KMS-11 (cell line): Measurements from ENCODE around the gene CD276.
"Not testable (repeated sequence)": the region's sequence is repeated elsewhere in the genome, so short reads cannot be mapped to it uniquely, and the experiment has no call there.

Source experiments
- H2AFZ ChIP-seq: fragments of 200-600 bp; sonication (generic); 2 replicates; pipeline ENCODE4 v1.6.1; 2016; ENCODE audit warnings: antibody characterized with exemption, mixed run types, low read depth
- H3K27ac ChIP-seq: fragments of 200-600 bp; sonication (generic); 2 replicates; pipeline ENCODE4 v1.6.1; 2016; ENCODE audit warnings: mild to moderate bottlenecking, mixed run types
- H3K27me3 ChIP-seq: fragments of 200-600 bp; sonication (generic); 2 replicates; pipeline ENCODE4 v1.6.1; 2017; ENCODE audit warnings: mild to moderate bottlenecking, low read depth, mixed run types, moderate library complexity; ENCODE audit not compliant: insufficient read depth
- H3K36me3 ChIP-seq: fragments of 200-600 bp; sonication (generic); 2 replicates; pipeline ENCODE4 v1.6.1; 2017; ENCODE audit warnings: mild to moderate bottlenecking, mixed run types; ENCODE audit not compliant: insufficient read depth
- H3K4me1 ChIP-seq: fragments of 200-600 bp; sonication (generic); 2 replicates; pipeline ENCODE4 v1.6.1; 2016; ENCODE audit warnings: mild to moderate bottlenecking, low read depth, mixed run types; ENCODE audit not compliant: poor library complexity, severe bottlenecking
- H3K4me2 ChIP-seq: fragments of 200-600 bp; sonication (generic); 2 replicates; pipeline ENCODE4 v1.7.0; 2016; ENCODE audit warnings: mild to moderate bottlenecking, mixed run types
- H3K4me3 ChIP-seq: fragments of 200-600 bp; sonication (generic); IDR thresholded peaks from 2 replicates; pipeline ENCODE4 v1.6.1; 2017; ENCODE audit warnings: low read depth, low read length, mixed read lengths; ENCODE audit not compliant: insufficient read depth
- H3K79me2 ChIP-seq: fragments of 200-600 bp; sonication (generic); 2 replicates; pipeline ENCODE4 v1.6.1; 2016; ENCODE audit warnings: low read depth, mixed run types; ENCODE audit not compliant: insufficient read depth
- H3K9ac ChIP-seq: fragments of 200-600 bp; sonication (generic); 2 replicates; pipeline ENCODE4 v1.6.1; 2016; ENCODE audit warnings: mild to moderate bottlenecking, mixed run types
- H4K20me1 ChIP-seq: fragments of 200-600 bp; sonication (generic); 2 replicates; pipeline ENCODE4 v1.6.1; 2016; ENCODE audit warnings: mild to moderate bottlenecking, mixed run types; ENCODE audit not compliant: insufficient read depth
- TF ChIP-seq, protein P1 (sequence below): fragments of 200-600 bp; sonication (generic); conservative IDR thresholded peaks from 2 replicates; pipeline ENCODE4 v1.6.1; 2017; ENCODE audit warnings: low read depth, mild to moderate bottlenecking, antibody characterized with exemption, low read length, moderate library complexity, mixed read lengths

CD276 gene

DNA sequence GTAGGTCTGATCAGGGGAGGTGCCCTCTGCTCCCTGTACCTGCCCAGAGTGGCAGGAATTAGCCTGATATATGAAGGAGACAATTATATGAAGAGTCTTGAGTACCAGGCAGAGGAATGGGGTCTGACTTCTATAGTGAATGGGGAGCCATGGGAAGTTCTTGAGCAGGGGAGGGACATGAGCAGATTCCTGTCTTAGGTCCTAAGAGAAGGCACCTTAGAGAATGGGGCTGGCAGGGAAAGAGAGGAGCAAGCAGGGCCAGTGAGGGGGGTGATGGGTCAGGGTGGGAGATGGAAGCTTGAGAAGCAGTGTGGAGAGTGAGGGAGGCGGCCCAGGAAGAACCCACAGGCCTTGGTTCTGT, 12.4 kb downstream of the CD276 start:
- H3K79me2 ChIP-seq, result no peaks in the 10 kb centered on the region
- no peak overlapping the region for H3K4me3 ChIP-seq
- no peaks in the 10 kb centered on the region for H3K36me3 ChIP-seq
- H3K4me2 ChIP-seq, result no peak overlapping the region
- H3K27ac ChIP-seq, result no peak overlapping the region
- no peaks in the 10 kb centered on the region for H3K27me3 ChIP-seq
- no peak overlapping the region for H2AFZ ChIP-seq
- H4K20me1 ChIP-seq, result no peaks in the 10 kb centered on the region
- TF ChIP-seq, protein P1, sequence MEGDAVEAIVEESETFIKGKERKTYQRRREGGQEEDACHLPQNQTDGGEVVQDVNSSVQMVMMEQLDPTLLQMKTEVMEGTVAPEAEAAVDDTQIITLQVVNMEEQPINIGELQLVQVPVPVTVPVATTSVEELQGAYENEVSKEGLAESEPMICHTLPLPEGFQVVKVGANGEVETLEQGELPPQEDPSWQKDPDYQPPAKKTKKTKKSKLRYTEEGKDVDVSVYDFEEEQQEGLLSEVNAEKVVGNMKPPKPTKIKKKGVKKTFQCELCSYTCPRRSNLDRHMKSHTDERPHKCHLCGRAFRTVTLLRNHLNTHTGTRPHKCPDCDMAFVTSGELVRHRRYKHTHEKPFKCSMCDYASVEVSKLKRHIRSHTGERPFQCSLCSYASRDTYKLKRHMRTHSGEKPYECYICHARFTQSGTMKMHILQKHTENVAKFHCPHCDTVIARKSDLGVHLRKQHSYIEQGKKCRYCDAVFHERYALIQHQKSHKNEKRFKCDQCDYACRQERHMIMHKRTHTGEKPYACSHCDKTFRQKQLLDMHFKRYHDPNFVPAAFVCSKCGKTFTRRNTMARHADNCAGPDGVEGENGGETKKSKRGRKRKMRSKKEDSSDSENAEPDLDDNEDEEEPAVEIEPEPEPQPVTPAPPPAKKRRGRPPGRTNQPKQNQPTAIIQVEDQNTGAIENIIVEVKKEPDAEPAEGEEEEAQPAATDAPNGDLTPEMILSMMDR, result no peak
- H3K9ac ChIP-seq, result no peak overlapping the region
- no peaks in the 10 kb centered on the region for H3K4me1 ChIP-seq

DNA sequence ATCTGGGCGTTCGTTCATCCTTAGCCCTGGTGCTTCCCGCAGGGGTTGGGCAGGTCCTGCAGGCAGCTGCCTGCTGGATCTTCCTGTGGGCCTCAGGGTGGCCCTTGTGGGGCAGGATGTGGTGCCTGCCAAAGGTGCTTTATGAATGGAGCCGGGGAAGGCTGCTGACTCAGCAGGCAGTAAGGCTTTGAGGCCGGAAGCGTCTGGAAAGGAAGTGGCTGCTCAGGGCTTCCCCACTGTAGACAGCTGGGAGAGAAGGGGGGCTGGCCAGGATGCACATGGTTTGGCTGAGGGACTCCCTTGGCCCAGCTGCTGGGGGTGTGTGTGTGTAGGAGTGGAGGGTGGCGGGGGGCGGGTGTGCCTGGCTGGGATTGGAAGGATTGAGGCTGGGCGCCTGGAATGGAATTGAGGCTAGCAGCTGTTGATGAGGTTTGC, 12.9 kb downstream of the CD276 start:
- Histone ChIP-seq H2AFZ (no peak overlapping the region), H3K4me2 (no peak overlapping the region), H3K4me3 (no peak overlapping the region), H3K27ac (no peak overlapping the region), H4K20me1 (no peaks in the 10 kb centered on the region), H3K79me2 (no peaks in the 10 kb centered on the region), H3K9ac (no peak overlapping the region), H3K4me1 (no peaks in the 10 kb centered on the region), H3K27me3 (no peaks in the 10 kb centered on the region), H3K36me3 (no peaks in the 10 kb centered on the region)
- TF ChIP-seq, protein P1, result no peak

DNA sequence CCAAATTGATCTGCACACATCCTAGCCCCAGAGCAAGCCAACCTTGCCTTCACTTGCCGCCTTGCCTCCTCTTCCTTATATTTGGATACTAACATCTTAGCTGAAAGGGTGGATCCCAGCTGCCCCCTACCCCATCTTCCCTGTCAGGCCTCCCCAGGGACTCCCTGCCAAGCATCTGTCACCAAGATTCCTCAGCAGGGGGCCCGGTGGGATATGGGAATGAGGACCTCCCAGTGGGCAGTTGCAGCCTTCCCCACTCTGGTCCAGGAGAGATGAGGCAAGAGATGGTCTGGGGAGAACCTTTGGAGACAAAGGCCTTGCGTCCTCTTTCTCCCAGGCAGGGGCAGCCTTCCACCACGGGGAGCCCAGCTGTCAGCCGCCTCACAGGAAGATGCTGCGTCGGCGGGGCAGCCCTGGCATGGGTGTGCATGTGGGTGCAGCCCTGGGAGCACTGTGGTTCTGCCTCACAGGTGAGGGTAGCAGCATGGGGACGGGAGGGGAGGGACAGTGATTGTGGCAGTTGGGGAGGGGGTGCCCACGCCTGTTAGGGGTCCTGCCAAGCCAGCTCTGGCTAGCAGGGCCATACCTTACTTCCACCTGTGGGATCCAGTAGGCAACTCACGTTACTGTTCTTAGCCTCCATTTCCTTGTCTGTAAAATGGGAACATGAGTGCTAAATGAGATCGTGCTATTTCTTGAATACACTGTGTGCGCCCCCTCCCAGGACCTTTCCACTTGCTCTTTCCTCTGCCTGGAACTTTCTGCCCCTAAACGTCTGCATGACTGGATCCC, 15.3 kb downstream of the CD276 start:
- no peaks in the 10 kb centered on the region for H3K4me1 ChIP-seq
- H3K27me3 ChIP-seq, result no peaks in the 10 kb centered on the region
- H2AFZ ChIP-seq, result no peak overlapping the region
- TF ChIP-seq, protein P1, result no peak
- no peak overlapping the region for H3K4me2 ChIP-seq
- no peak overlapping the region for H3K4me3 ChIP-seq
- H3K36me3 ChIP-seq, result no peaks in the 10 kb centered on the region
- no peaks in the 10 kb centered on the region for H4K20me1 ChIP-seq
- no peak overlapping the region for H3K27ac ChIP-seq
- H3K9ac ChIP-seq, result no peak overlapping the region
- H3K79me2 ChIP-seq, result no peaks in the 10 kb centered on the region

DNA sequence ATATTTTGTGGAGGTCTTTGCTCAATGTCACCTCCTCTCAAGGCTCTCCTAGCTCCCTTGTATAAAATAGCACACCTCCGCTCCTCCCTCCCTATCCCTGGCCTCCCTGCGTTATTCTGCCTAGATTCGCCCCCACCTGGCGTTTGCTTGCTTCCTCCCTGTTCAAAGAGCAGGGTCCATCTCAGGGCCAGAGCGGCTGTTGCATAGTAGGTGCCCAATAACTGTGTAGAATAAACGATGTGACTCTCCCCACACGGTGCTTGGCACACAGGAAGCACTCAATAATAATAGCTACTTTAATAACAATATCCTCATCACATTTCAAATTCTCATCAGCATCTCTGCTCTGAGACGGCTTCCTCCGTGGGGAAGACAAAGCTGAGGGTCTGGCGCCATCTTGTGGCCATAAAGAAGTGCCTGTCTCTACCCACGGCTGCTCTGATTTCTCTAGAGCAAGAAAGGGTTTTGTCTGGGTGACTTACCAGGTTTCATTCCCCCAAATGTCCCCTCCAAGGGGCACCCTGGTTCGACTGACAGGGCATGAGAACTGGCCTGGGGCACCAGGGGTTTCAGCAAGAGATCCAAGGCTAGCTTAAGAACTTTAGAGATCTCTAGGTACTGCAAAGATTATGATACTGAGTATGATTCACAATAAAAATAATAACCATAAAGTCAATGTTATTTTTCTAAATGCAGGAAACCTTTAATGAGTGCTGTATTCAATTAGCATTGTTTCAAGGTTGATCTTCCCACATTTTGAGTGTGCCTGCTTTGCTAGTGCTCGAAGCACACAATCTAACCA, 16.1 kb downstream of the CD276 start:
- Histone ChIP-seq H3K4me3 (no peak overlapping the region), H3K27ac (no peak overlapping the region), H3K27me3 (no peaks in the 10 kb centered on the region), H3K9ac (no peak overlapping the region), H3K79me2 (no peaks in the 10 kb centered on the region), H3K36me3 (no peaks in the 10 kb centered on the region), H3K4me2 (no peak overlapping the region), H2AFZ (no peak overlapping the region), H4K20me1 (no peaks in the 10 kb centered on the region), H3K4me1 (no peaks in the 10 kb centered on the region)
- TF ChIP-seq, protein P1, result peak; percentile 89

DNA sequence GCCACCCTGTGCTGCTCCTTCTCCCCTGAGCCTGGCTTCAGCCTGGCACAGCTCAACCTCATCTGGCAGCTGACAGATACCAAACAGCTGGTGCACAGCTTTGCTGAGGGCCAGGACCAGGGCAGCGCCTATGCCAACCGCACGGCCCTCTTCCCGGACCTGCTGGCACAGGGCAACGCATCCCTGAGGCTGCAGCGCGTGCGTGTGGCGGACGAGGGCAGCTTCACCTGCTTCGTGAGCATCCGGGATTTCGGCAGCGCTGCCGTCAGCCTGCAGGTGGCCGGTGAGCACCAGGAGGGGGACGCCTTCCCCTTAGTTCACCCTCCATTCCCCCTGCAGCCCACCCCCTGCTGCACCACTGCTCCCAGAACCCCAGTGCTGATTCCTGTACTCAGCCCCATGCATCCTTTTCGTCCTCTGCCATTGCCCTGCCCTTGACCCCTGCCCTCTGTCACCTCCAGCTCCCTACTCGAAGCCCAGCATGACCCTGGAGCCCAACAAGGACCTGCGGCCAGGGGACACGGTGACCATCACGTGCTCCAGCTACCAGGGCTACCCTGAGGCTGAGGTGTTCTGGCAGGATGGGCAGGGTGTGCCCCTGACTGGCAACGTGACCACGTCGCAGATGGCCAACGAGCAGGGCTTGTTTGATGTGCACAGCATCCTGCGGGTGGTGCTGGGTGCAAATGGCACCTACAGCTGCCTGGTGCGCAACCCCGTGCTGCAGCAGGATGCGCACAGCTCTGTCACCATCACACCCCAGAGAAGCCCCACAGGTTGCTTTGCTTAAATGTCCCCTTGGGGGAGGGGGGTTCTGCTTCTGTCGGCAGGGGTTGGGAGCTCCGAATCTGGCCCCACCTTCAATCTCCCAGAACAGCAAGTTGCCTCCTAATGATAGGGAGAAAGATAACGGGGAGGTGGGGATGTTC, 18.4 kb downstream of the CD276 start:
- not testable (repeated sequence) for H3K27ac ChIP-seq, H2AFZ ChIP-seq, H4K20me1 ChIP-seq, H3K4me2 ChIP-seq, H3K27me3 ChIP-seq, H3K4me1 ChIP-seq, H3K4me3 ChIP-seq, H3K79me2 ChIP-seq, H3K9ac ChIP-seq, H3K36me3 ChIP-seq

DNA sequence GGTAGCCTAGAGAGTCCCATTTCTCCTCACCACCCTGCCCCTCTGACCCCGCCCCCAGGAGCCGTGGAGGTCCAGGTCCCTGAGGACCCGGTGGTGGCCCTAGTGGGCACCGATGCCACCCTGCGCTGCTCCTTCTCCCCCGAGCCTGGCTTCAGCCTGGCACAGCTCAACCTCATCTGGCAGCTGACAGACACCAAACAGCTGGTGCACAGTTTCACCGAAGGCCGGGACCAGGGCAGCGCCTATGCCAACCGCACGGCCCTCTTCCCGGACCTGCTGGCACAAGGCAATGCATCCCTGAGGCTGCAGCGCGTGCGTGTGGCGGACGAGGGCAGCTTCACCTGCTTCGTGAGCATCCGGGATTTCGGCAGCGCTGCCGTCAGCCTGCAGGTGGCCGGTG, 19.4 kb downstream of the CD276 start:
- not testable (repeated sequence) for H3K36me3 ChIP-seq, H3K4me3 ChIP-seq, H3K27ac ChIP-seq, H3K4me2 ChIP-seq, H3K27me3 ChIP-seq, H3K9ac ChIP-seq, H2AFZ ChIP-seq, H3K79me2 ChIP-seq, H4K20me1 ChIP-seq, H3K4me1 ChIP-seq
